K562 (cell line): ENCODE measurements around the gene HSPB6. TPM values are rescaled to one million over a fixed set of nuclear protein-coding genes. Genes with fewer than 3 reads are reported as not detected.

Source experiments
- FOXJ3 ChIP-seq: sonication (generic); formaldehyde crosslinking; IDR thresholded peaks from 2 replicates; pipeline ENCODE4 v1.4.0; 2020; ENCODE audit warnings: mild to moderate bottlenecking, missing genetic modification reagents
- ILK ChIP-seq: fragments of 450-650 bp; IDR thresholded peaks from 2 replicates; pipeline ENCODE4 v1.6.1; 2016; ENCODE audit warnings: missing genetic modification characterization, low read depth, mild to moderate bottlenecking, missing compliant biosample characterization, moderate library complexity, borderline replicate concordance
- MGA ChIP-seq: fragments of 450-650 bp; IDR thresholded peaks from 2 replicates; pipeline ENCODE4 v1.6.1; 2016; ENCODE audit warnings: mild to moderate bottlenecking, moderate library complexity
- NUFIP1 ChIP-seq: fragments of 450-650 bp; IDR thresholded peaks from 2 replicates; pipeline ENCODE4 v1.6.1; 2018; ENCODE audit not compliant: partially characterized antibody
- RERE ChIP-seq: sonication (generic); formaldehyde crosslinking; IDR thresholded peaks from 2 replicates; pipeline ENCODE4 v1.8.0; 2023; ENCODE audit warnings: missing genetic modification reagents, mild to moderate bottlenecking, borderline replicate concordance
- ZFP30 ChIP-seq: fragments of 250-450 bp; sonication (Bioruptor Pico); IDR thresholded peaks from 2 replicates; pipeline ENCODE4 v1.8.0; 2022; ENCODE audit warnings: moderate library complexity, mild to moderate bottlenecking, inconsistent platforms, borderline replicate concordance
- polyA plus RNA-seq, 8 experiments: library from polyadenylated mRNA; depleted of rRNA in 4 of 8; stranded (reverse) in 5 of 8; unstranded in 3 of 8; fragments of >200 nt; fragmentation: Nextera tagmentation in 2 of 8; fragmentation: Illumina TruSeq in 1 of 8; extraction: Ambion mirVana in 2 of 8; extraction: Trizol in 1 of 8; gene quantifications; 2 replicates each; pipeline versions ENCODE4 v1.2.1 to v1.2.3, GENCODE V29; 2011 to 2014; ENCODE audit warnings: inconsistent platforms in 1 of 8, missing spikeins in 1 of 8
- total RNA-seq, 7 experiments: library from RNA; depleted of rRNA in 6 of 7; stranded (reverse); fragments of >200 nt in 6 of 7; fragmentation: Illumina TruSeq in 2 of 7; extraction: Trizol in 2 of 7; gene quantifications; 2 replicates each; pipeline versions ENCODE4 v1.2.1 to v1.2.3, GENCODE V29; 2011 to 2021; ENCODE audit warnings: low replicate concordance in 1 of 7

The HSPB6 gene
- total and polyA plus RNA-seq, 9 of the 15 experiments (the other 6 are each of a cell fraction or from before 2014, with no cell fraction given), result 0.55 TPM; not detected in 8

GRCh38 chr19:35757749-35758608 is 1.1 kb upstream of the HSPB6 start, which contains the start of gene PROSER3 (continued):
- TF ChIP-seq RERE (no peak), ZFP30 (CRISPR knock-in tag) (no peak), ILK (tag) (no peak), NUFIP1 (no peak), MGA (no peak), FOXJ3 (CRISPR knock-in tag) (no peak)
